Measurements from ENCODE around the gene VPS26A. TPM values are rescaled to one million over a fixed set of nuclear protein-coding genes. Genes with fewer than 3 reads are reported as not detected.

VPS26A gene
- total and polyA plus RNA-seq, 12 donors: 15.6 to 65.2 (median 31.5) TPM

DNA sequence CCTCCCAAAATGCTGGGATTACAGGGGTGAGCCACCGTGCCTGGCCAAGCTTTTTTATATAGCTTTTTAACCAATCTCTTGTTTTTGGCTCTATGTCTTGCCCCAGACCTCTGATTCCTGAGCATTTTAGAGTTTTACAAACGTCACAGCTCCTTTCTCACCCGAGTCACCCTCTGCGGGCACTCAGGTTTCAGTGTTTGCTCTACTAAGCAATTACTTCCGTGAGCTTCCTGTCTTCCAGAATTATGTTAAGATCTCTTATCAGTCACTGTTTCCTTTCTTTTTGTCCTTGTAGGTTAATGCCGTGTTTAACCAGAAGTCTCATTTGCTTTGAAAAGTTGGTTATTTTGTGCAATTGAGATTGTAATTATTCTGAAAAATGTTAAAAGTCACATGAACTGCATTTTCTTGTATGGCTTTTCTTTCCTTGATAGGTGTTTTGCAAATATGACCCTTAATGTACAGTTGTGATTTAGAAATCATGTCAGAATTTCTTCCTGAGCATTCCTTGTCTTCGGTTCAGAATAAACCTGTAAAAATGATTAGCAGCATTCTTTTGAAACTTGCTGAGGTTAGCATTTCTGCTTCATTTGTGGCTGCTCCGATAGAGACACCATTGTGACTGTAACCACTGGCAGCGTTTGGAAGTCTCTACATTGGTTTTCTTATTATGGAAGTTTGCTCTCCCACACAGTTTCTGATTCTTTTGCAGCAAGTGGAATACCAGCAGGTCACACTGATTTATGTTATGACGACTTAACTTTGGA lies 91.6 kb downstream of the VPS26A start:
- no peaks in the 10 kb centered on the region for H3K9me3 ChIP-seq (replicated peaks in 1 of 3)
- DNase-seq: no peak
- H3K4me3 ChIP-seq: no peak overlapping the region
- no peak for TF ChIP-seq POLR2A (IDR thresholded peaks at IDR 0.05)
- TF ChIP-seq, protein P1, sequence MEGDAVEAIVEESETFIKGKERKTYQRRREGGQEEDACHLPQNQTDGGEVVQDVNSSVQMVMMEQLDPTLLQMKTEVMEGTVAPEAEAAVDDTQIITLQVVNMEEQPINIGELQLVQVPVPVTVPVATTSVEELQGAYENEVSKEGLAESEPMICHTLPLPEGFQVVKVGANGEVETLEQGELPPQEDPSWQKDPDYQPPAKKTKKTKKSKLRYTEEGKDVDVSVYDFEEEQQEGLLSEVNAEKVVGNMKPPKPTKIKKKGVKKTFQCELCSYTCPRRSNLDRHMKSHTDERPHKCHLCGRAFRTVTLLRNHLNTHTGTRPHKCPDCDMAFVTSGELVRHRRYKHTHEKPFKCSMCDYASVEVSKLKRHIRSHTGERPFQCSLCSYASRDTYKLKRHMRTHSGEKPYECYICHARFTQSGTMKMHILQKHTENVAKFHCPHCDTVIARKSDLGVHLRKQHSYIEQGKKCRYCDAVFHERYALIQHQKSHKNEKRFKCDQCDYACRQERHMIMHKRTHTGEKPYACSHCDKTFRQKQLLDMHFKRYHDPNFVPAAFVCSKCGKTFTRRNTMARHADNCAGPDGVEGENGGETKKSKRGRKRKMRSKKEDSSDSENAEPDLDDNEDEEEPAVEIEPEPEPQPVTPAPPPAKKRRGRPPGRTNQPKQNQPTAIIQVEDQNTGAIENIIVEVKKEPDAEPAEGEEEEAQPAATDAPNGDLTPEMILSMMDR (IDR thresholded peaks at IDR 0.05): no peak
- no peak overlapping the region for H3K27ac ChIP-seq
- H3K4me1 ChIP-seq (replicated peaks in 1 of 2): peaks cover 0 to 4% of the 10 kb centered on the region in 2 donors
- intact Hi-C loops (cut with DNase I): no loop called here
- peaks cover 2% of the 10 kb centered on the region for H3K27me3 ChIP-seq
- H3K36me3 ChIP-seq (replicated peaks in 1 of 2): no peaks in the 10 kb centered on the region
- WGBS, 4 donors: 24 to 29% (median 28%) methylated on average over 10 of the region's 10 CpGs

DNA sequence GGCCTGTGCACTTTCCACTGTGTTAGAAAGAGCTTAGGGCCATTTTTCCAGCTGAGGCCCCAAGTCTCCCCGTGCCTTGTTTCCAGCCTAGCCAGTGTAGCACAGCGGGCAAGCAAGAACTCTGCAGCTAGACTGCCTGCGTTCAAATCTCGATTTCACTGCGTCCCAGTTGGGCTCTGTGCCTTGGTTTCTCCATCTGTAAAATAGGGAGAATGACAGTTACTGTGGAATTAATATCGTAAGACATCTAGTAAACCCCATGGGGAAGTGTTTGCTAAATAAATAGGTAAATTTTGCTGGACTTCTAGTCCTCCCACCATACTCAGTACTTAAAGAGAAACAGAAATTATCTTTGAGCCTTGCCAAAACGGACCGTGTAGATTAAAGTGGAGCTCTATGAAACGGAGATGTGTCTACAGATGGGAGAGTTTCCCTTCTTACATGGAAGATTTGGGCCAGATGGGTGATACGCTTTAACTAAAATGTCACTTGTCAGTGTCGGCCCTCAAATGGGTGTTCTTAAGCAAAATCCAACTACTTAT lies 92.7 kb downstream of the VPS26A start:
- Histone ChIP-seq H3K27me3 (peaks cover 9% of the 10 kb centered on the region), H3K36me3 (replicated peaks in 1 of 2) (no peaks in the 10 kb centered on the region), H3K4me3 (no peak overlapping the region), H3K27ac (no peak overlapping the region), H3K4me1 (replicated peaks in 1 of 2) (peaks cover 0 to 4% of the 10 kb centered on the region in 2 donors), H3K9me3 (replicated peaks in 1 of 3) (no peaks in the 10 kb centered on the region)
- no peak for TF ChIP-seq POLR2A (IDR thresholded peaks at IDR 0.05)
- TF ChIP-seq, protein P1 (IDR thresholded peaks at IDR 0.05): no peak
- DNase-seq: no peak
- intact Hi-C loops (cut with DNase I): no loop called here
- 86 to 96% (median 86%) methylated on average over 11 of the region's 11 CpGs for whole genome bisulfite sequencing, 4 donors

DNA sequence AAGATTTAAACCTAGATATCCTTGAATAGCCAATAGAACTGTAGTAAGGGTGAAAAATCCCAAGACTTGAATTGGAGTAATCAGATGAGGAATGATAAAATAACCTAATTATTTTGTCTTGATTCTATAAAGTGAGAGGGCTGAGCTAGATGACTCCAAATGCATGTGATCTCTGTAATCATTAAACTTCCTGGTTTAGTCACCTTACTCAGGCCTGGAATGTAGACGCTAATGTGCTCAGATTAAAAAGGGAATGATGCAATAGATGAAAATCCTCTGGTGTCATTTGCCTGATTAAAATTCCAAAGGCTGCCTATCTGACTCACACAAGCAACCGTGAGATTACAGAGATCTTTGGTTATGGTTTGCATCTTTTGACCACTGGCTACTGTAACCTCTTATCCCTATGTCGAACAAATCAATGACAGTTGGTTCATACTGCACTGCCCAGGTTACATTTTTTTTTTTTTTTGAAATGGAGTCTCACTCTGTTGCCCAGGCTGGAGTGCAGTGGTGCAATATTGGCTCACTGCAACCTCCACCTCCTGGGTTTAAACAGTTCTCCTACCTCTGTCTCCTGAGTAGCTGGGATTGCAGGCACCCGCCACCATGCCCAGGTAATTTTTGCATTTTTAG lies 93.3 kb downstream of the VPS26A start:
- WGBS, 4 donors: 74 to 86% (median 78%) methylated on average over 4 of the region's 4 CpGs
- H3K4me3 ChIP-seq: no peak overlapping the region
- H3K36me3 ChIP-seq (replicated peaks in 1 of 2): no peaks in the 10 kb centered on the region
- H3K27ac ChIP-seq: no peak overlapping the region
- H3K9me3 ChIP-seq (replicated peaks in 1 of 3): no peaks in the 10 kb centered on the region
- peaks cover 0 to 4% of the 10 kb centered on the region in 2 donors for H3K4me1 ChIP-seq (replicated peaks in 1 of 2)
- no peak for DNase-seq
- TF ChIP-seq POLR2A (IDR thresholded peaks at IDR 0.05): no peak
- TF ChIP-seq, protein P1 (IDR thresholded peaks at IDR 0.05): no peak
- intact Hi-C loops (cut with DNase I): no loop called here
- peaks cover 9% of the 10 kb centered on the region for H3K27me3 ChIP-seq

DNA sequence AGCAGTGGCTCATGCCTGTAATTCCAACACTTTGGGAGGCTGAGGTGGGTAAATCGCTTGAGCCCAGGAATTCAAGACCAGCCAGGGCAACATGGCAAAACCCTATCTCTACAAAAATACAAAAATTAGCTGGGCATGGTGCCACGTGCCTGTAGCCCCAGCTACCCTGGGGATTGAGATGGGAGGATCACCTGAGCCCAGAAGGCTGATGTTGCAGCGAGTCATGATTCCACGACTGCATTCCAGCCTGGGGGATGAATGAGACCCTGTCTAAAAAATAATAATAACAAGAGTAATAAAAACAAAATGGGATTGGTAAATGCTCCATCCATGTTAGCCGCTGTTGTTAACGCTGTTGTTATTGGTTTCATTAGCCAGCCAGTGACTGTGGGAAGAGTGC lies 94.9 kb downstream of the VPS26A start:
- Histone ChIP-seq H3K4me3 (no peak overlapping the region), H3K36me3 (replicated peaks in 1 of 2) (no peaks in the 10 kb centered on the region), H3K9me3 (replicated peaks in 1 of 3) (no peaks in the 10 kb centered on the region), H3K27me3 (peaks cover 9% of the 10 kb centered on the region), H3K27ac (no peak overlapping the region), H3K4me1 (replicated peaks in 1 of 2) (peaks cover 0 to 4% of the 10 kb centered on the region in 2 donors)
- DNase-seq: no peak
- WGBS, 4 donors: 89 to 92% (median 90%) methylated on average over 6 of the region's 6 CpGs
- no peak for TF ChIP-seq POLR2A (IDR thresholded peaks at IDR 0.05)
- intact Hi-C loops (cut with DNase I): no loop called here

All from adrenal gland (tissue), 12 donors.